Measurements from ENCODE around the gene PIN1.

GRCh38 chr19:9854282-9854846 is 19.2 kb downstream of the PIN1 start:
- TF ChIP-seq POLR2AphosphoS5 (IDR thresholded peaks at IDR 0.05; ENCODE audit: low read depth, low read length) = no peak
- no peak for TF ChIP-seq POLR2A (IDR thresholded peaks at IDR 0.05; ENCODE audit: low read depth, low read length)
